Endodermal cell (in vitro differentiated cells): ENCODE data around the gene NOTCH4. TPM values are rescaled to one million over a fixed set of nuclear protein-coding genes. Genes with fewer than 3 reads are reported as not detected.

Experiments used
- DNase-seq: peaks from one replicate; pipeline ENCODE4 v3.0.0-alpha.2; 2017
- H3K27ac ChIP-seq: 2 replicates; pipeline ENCODE4 v1.5.1; 2013; ENCODE audit warnings: mild to moderate bottlenecking, low read depth, low read length, moderate library complexity
- H3K27me3 ChIP-seq: 2 replicates; pipeline ENCODE4 v1.6.1; 2013; ENCODE audit warnings: mild to moderate bottlenecking, low read length, moderate library complexity; ENCODE audit not compliant: insufficient read depth, control insufficient read depth, poor library complexity, severe bottlenecking
- H3K36me3 ChIP-seq: 2 replicates; pipeline ENCODE4 v1.7.0; 2013; ENCODE audit warnings: mild to moderate bottlenecking, low read length, moderate library complexity; ENCODE audit not compliant: control insufficient read depth, insufficient read depth
- H3K4me1 ChIP-seq: one replicate; pipeline ENCODE4 v1.7.0; 2013; ENCODE audit warnings: low read length; ENCODE audit not compliant: control insufficient read depth, insufficient read depth
- H3K4me3 ChIP-seq: 2 replicates; pipeline ENCODE4 v1.5.1; 2013; ENCODE audit warnings: mild to moderate bottlenecking, low read length, moderate library complexity
- H3K9ac ChIP-seq: 2 replicates; pipeline ENCODE4 v1.6.1; 2013; ENCODE audit warnings: mild to moderate bottlenecking, low read length, moderate library complexity; ENCODE audit not compliant: poor library complexity, severe bottlenecking; ENCODE audit errors: extremely low read depth
- H3K9me3 ChIP-seq: 2 replicates; pipeline ENCODE4 v1.6.1; 2013; ENCODE audit warnings: mild to moderate bottlenecking, low read length, moderate library complexity; ENCODE audit not compliant: control insufficient read depth
- H3K27ac Mint-ChIP-seq: 2 replicates; pipeline ENCODE4 v1.8.0; 2020; ENCODE audit warnings: mixed read lengths
- H3K27me3 Mint-ChIP-seq: 2 replicates; pipeline ENCODE4 v1.8.0; 2021; ENCODE audit warnings: mild to moderate bottlenecking, mixed read lengths; ENCODE audit not compliant: insufficient read depth
- H3K36me3 Mint-ChIP-seq: 2 replicates; pipeline ENCODE4 v1.8.0; 2020; ENCODE audit warnings: low read depth, mixed read lengths
- H3K4me1 Mint-ChIP-seq: 2 replicates; pipeline ENCODE4 v1.8.0; 2020; ENCODE audit warnings: mixed read lengths
- H3K4me3 Mint-ChIP-seq: 2 replicates; pipeline ENCODE4 v1.8.0; 2020; ENCODE audit warnings: mild to moderate bottlenecking, moderate library complexity, mixed read lengths
- H3K9me3 Mint-ChIP-seq: 2 replicates; pipeline ENCODE4 v1.8.0; 2020; ENCODE audit warnings: mild to moderate bottlenecking, mixed read lengths
- WGBS, 2 experiments: methylation state at CpG; one replicate each; pipeline versions ENCODE4 v1.1.5 to v1.1.7; 2013; ENCODE audit warnings: missing lambda C conversion rate in 2 of 2, mixed read lengths in 1 of 2; ENCODE audit not compliant: insufficient coverage in 1 of 2, insufficient read length in 1 of 2; 5-methylcytosine and 5-hydroxymethylcytosine counted together
- total RNA-seq, 2 donors: library from RNA; stranded (reverse); fragmentation: NEBNext Ultra II Directional in 1 of 2; extraction: Animal tissue kit (Norgen Biotek cat#: 25700) in 1 of 2; gene quantifications; 2 replicates in 1 of 2; 3 replicates in 1 of 2; pipeline ENCODE4 v1.2.1, GENCODE V29; 2021
- TF ChIP-seq, protein P1 (sequence below): fragments of 200-600 bp; sonication (generic); conservative IDR thresholded peaks from 2 replicates; pipeline ENCODE4 v1.5.0; 2021; ENCODE audit warnings: antibody characterized with exemption, mild to moderate bottlenecking

NOTCH4 gene
- total RNA-seq, 2 donors from 2014 or later, result 2.1 to 2.5 TPM

- 0% methylated on average over 13 to 50 of the region's 52 CpGs for WGBS, 2 experiments
- peaks cover 27% of the 10 kb centered on the region for H3K27me3 Mint-ChIP-seq
- Histone ChIP-seq H3K27ac (peak within 1 kb of the TSS; percentile 77), H3K4me3 (peak within 1 kb of the TSS; percentile 98), H3K9me3 (peaks cover 16% of the 10 kb centered on the region), H3K9ac (peak within 1 kb of the TSS; percentile 94), H3K27me3 (no peaks in the 10 kb centered on the region), H3K4me1 (peaks cover 11% of the 10 kb centered on the region), H3K36me3 (peaks cover 34% of the 10 kb centered on the region)
- H3K27ac Mint-ChIP-seq, result peak within 1 kb of the TSS; percentile 98
- DNase-seq, result peak; percentile 95
- peak within 1 kb of the TSS; percentile 97 for H3K4me3 Mint-ChIP-seq
- TF ChIP-seq, protein P1, sequence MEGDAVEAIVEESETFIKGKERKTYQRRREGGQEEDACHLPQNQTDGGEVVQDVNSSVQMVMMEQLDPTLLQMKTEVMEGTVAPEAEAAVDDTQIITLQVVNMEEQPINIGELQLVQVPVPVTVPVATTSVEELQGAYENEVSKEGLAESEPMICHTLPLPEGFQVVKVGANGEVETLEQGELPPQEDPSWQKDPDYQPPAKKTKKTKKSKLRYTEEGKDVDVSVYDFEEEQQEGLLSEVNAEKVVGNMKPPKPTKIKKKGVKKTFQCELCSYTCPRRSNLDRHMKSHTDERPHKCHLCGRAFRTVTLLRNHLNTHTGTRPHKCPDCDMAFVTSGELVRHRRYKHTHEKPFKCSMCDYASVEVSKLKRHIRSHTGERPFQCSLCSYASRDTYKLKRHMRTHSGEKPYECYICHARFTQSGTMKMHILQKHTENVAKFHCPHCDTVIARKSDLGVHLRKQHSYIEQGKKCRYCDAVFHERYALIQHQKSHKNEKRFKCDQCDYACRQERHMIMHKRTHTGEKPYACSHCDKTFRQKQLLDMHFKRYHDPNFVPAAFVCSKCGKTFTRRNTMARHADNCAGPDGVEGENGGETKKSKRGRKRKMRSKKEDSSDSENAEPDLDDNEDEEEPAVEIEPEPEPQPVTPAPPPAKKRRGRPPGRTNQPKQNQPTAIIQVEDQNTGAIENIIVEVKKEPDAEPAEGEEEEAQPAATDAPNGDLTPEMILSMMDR, result peak; percentile 63
- peaks cover 35% of the 10 kb centered on the region for H3K36me3 Mint-ChIP-seq
- H3K4me1 Mint-ChIP-seq, result peaks cover 40% of the 10 kb centered on the region
- peaks cover 11% of the 10 kb centered on the region for H3K9me3 Mint-ChIP-seq
Observed at GRCh38 chr6:32153564-32154513, 70.0 kb downstream of the NOTCH4 start, which contains the start of gene PPT2. Gene PPT2 (plus strand): TSS chr6:32154141. CDS start chr6:32154595, 454 bp downstream.

DNA sequence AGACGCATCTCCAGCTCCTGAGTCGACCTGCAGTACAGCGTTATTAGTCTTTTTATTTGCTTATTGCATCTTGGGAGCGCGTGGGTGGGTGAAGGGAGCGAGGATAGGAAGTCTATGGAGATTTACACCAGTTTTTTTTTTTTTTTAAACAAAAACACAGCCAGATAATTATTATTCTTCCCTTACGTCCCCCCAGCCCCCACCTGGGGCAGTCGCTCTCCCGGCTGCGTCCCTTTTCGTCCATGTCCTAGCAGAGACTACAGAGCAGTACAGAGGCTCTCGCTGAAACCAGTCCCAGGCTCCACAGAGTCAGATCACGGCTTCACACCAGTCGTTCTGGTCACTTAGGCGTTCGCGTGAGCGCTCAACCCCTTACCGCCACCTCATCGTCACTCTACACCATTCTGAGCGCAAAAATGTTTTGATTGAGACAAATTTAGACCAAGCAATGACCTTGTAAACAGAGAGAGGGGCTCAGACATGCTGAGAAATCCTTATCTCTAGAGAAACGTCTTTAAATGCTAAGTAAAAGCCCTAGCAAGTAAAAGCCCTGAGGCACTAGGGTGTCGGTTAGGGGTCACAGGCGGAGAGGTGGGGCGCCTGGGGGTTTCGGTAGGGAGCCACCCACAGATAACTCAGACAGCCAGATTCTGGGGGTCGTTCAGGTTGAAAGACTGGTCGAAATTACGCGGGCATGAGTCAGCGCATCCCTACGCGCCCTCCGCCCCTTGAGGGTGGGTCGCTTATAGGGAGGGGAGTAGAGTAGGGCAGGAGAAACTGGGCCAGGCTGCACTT is 70.9 kb downstream of the NOTCH4 start:
- Mint-ChIP-seq H3K4me3 (peak overlapping the region; percentile 97), H3K27ac (peak overlapping the region; percentile 98), H3K27me3 (peaks cover 32% of the 10 kb centered on the region), H3K9me3 (peaks cover 7% of the 10 kb centered on the region), H3K4me1 (peaks cover 38% of the 10 kb centered on the region), H3K36me3 (peaks cover 26% of the 10 kb centered on the region)
- 2 to 9% methylated on average over 22 to 35 of the region's 35 CpGs for WGBS, 2 experiments
- Histone ChIP-seq H3K9me3 (peaks cover 10% of the 10 kb centered on the region), H3K4me3 (peak overlapping the region; percentile 98), H3K36me3 (peaks cover 25% of the 10 kb centered on the region), H3K9ac (peak overlapping the region; percentile 94), H3K27ac (peak overlapping the region; percentile 77), H3K27me3 (no peaks in the 10 kb centered on the region), H3K4me1 (peaks cover 11% of the 10 kb centered on the region)
- TF ChIP-seq, protein P1, result no peak
- DNase-seq, result peak; percentile 90
